A549 (cell line): ENCODE data around the gene OIP5. TPM values are rescaled to one million over a fixed set of nuclear protein-coding genes. Genes with fewer than 3 reads are reported as not detected.
"Not testable (repeated sequence)": the region's sequence is repeated elsewhere in the genome, so short reads cannot be mapped to it uniquely, and the experiment has no call there.

Experiments
- ATAC-seq, 2 experiments: fragments of 200-7000 bp in 1 of 2; fragments of >200 bp in 1 of 2; cut with Nextera tagmentation in 1 of 2; cut with Tn5 transposase in 1 of 2; 3 replicates each; pipeline versions ENCODE4 v1.8.0 to v1.9.1; 2018 to 2020; ENCODE audit warnings: mild to moderate bottlenecking in 1 of 2, moderate library complexity in 1 of 2
- CTCF ChIA-PET: fragments of 300-600 bp; sonication (Branson Sonifier 250); formaldehyde crosslinking; extraction: SDS; loops from one replicate; lab custom pipeline; 2021; ENCODE audit warnings: antibody characterized with exemption, inconsistent platforms; lab: Yijun Ruan, JAX
- POLR2A ChIA-PET: fragments of 350-600 bp; formaldehyde crosslinking; extraction: SDS; loops from one replicate; lab custom pipeline; 2021; ENCODE audit warnings: antibody characterized with exemption, inconsistent platforms; lab: Yijun Ruan, JAX
- DNase-seq, 2 experiments: peaks; one replicate each; pipeline versions ENCODE4 v3.0.0 to v3.0.0-alpha.2; 2011 to 2016; ENCODE audit warnings: low read depth in 1 of 2, low spot score in 1 of 2
- FAIRE-seq: peaks from 2 replicates; lab custom pipeline; 2011; peaks lifted over from hg19 to GRCh38; lab: Jason Lieb, UNC
- H3K27ac ChIP-seq, 2 experiments: fragments of >200 bp; sonication (Bioruptor Twin); formaldehyde crosslinking; 3 replicates each; pipeline ENCODE4 v1.5.1; 2016 to 2017
- H3K4me1 ChIP-seq: fragments of >200 bp; sonication (Bioruptor Twin); formaldehyde crosslinking; 3 replicates; pipeline ENCODE4 v1.6.1; 2016
- H3K4me2 ChIP-seq: fragments of >200 bp; sonication (Bioruptor Twin); formaldehyde crosslinking; 3 replicates; pipeline ENCODE4 v1.6.1; 2016
- H3K4me3 ChIP-seq: fragments of >200 bp; sonication (Bioruptor Twin); formaldehyde crosslinking; 3 replicates; pipeline ENCODE4 v1.5.1; 2016
- H3K9me3 ChIP-seq: fragments of >200 bp; sonication (Bioruptor Twin); formaldehyde crosslinking; 3 replicates; pipeline ENCODE4 v1.6.1; 2016
- CBX8 ChIP-seq: fragments of 200-600 bp; sonication (generic); IDR thresholded peaks from 2 replicates; pipeline ENCODE4 v1.6.1; 2016
- CEBPB ChIP-seq, 2 experiments: fragments of >200 bp in 1 of 2; sonication (Bioruptor Twin) in 1 of 2; formaldehyde crosslinking in 1 of 2; IDR thresholded peaks; 2 replicates each; pipeline ENCODE4 v1.6.1; 2012 to 2016
- EP300 ChIP-seq, 2 experiments: fragments of >200 bp; sonication (Bioruptor Twin); formaldehyde crosslinking; IDR thresholded peaks; 2 replicates in 1 of 2; 3 replicates in 1 of 2; pipeline ENCODE4 v1.6.1; 2016 to 2017
- ESRRA ChIP-seq: fragments of 150-350 bp; IDR thresholded peaks from 2 replicates; pipeline ENCODE4 v1.6.1; 2014; ENCODE audit warnings: mild to moderate bottlenecking, low read length, borderline replicate concordance
- JUNB ChIP-seq: fragments of >200 bp; sonication (Bioruptor Twin); formaldehyde crosslinking; IDR thresholded peaks from 2 replicates; pipeline ENCODE4 v1.6.1; 2016
- KDM1A ChIP-seq: fragments of 200-600 bp; sonication (generic); IDR thresholded peaks from 2 replicates; pipeline ENCODE4 v1.6.1; 2016; ENCODE audit warnings: low read depth, mild to moderate bottlenecking
- MAFK ChIP-seq: fragments of 450-650 bp; IDR thresholded peaks from 2 replicates; pipeline ENCODE4 v1.6.1; 2014; ENCODE audit not compliant: partially characterized antibody
- NFE2L2 ChIP-seq: fragments of 150-350 bp; conservative IDR thresholded peaks from 2 replicates; pipeline ENCODE4 v1.6.1; 2014; ENCODE audit warnings: low read length
- NR3C1 ChIP-seq: fragments of >200 bp; sonication (Bioruptor Twin); formaldehyde crosslinking; IDR thresholded peaks from 3 replicates; pipeline ENCODE4 v1.6.1; 2017
- POLR2AphosphoS2 ChIP-seq: conservative IDR thresholded peaks from 2 replicates; pipeline ENCODE4 v1.6.1; 2012; ENCODE audit warnings: low read length, improper control_type of control experiment, inconsistent platforms
- RFX5 ChIP-seq: fragments of 450-650 bp; IDR thresholded peaks from 2 replicates; pipeline ENCODE4 v1.7.1; 2014; ENCODE audit warnings: antibody characterized with exemption, mild to moderate bottlenecking, moderate library complexity
- ZSCAN20 ChIP-seq: fragments of 250-450 bp; sonication (Bioruptor Pico); IDR thresholded peaks from 2 replicates; pipeline ENCODE4 v1.8.0; 2022; ENCODE audit warnings: mild to moderate bottlenecking, moderate library complexity
- WGBS: methylation state at CpG from one replicate; pipeline ENCODE4 v1.1.6; 2017; ENCODE audit errors: missing lambda C conversion rate; 5-methylcytosine and 5-hydroxymethylcytosine counted together
- polyA plus RNA-seq, 4 experiments: library from polyadenylated mRNA; depleted of rRNA in 3 of 4; stranded (reverse); fragments of >200 nt; fragmentation: RNase III in 1 of 4; extraction: RNeasy Plus Mini Kit Qiagen cat#74134 plus additional on column Dnase treatment in 1 of 4; gene quantifications; 2 replicates in 3 of 4; 3 replicates in 1 of 4; pipeline ENCODE4 v1.2.3, GENCODE V29; 2011 to 2017
- TF ChIP-seq, protein P1 (sequence below): fragments of 250-450 bp; sonication (Bioruptor Pico); IDR thresholded peaks from 2 replicates; pipeline ENCODE4 v1.5.0; 2020; ENCODE audit warnings: low read depth, mild to moderate bottlenecking, moderate library complexity
- TF ChIP-seq, protein P2 (sequence below): fragments of >200 bp; sonication (Bioruptor Twin); formaldehyde crosslinking; IDR thresholded peaks from 3 replicates; pipeline ENCODE4 v1.5.1; 2016
- TF ChIP-seq, protein P3 (sequence below): IDR thresholded peaks from 2 replicates; pipeline ENCODE4 v1.6.1; 2012
- TF ChIP-seq, protein P4 (sequence below): fragments of 250-450 bp; sonication (Bioruptor Pico); IDR thresholded peaks from 2 replicates; pipeline ENCODE4 v1.5.0; 2021; ENCODE audit warnings: mild to moderate bottlenecking, moderate library complexity, borderline replicate concordance

OIP5 gene
- polyA plus RNA-seq, 2 of the 4 experiments (the other 2 are of a cell fraction), result 21.7 to 31.4 TPM

DNA sequence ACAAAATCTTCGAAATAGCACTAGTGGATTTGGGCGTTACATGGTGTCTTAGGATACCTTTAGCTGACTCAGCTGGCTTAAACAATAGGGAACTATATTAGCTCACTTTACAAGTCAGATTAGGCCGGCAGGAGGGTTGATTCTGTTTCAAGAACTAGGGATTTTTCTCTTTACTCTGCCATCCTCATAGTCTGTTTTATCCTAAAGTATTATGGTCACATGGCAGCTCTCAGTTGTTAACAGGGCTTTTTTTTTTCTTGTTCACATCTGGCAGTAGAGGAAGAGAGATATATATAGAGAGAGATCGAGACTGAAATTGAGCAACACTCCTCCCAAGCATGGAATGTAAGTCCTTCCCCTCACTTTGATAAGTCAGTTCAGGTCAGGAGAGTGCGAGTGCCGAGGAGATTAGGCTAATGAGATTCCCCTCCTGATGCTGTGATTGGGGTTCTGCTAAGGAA is 68.5 kb downstream of the OIP5 start:
- 75% methylated on average over 6 of the region's 6 CpGs for WGBS
- no peaks in the 10 kb centered on the region for H3K9me3 ChIP-seq
- FAIRE-seq (no peak), ATAC-seq (no peak), DNase-seq (no peak)
- H3K4me1 ChIP-seq, result peaks cover 35% of the 10 kb centered on the region
- H3K4me3 ChIP-seq, result no peak overlapping the region
- CTCF ChIA-PET, result interaction anchor here (2.2 kb wide), 1 partner anchor 33 kb away, joined by 5 read pairs; the partner anchor contains the start of gene CHP1
- H3K4me2 ChIP-seq, result no peak overlapping the region
- TF ChIP-seq MAFK, result peak; percentile 47
- TF ChIP-seq KDM1A, result no peak
- TF ChIP-seq, all 56 proteins: peak for 1
- POLR2A ChIA-PET, result no interaction called here
- H3K27ac ChIP-seq, result peak overlapping the region in 1 of 2 experiments; percentile 66; a peak in 4 of 6 replicates

DNA sequence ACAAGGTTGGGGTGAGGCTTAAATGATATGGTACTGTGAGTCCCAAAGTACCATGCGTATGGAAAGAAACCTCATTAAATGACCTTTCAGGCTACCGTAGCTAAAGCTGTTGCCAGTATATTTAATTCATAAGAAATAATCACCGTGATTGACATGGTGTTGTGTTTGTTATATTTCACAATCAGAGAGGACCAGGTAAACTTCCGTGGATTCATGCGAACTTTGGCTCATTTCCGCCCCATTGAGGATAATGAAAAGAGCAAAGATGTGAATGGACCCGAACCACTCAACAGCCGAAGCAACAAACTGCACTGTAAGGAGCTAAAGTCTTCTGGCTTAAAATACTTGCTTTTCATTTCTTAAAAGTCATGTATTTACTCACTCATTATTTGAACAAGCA is 69.8 kb downstream of the OIP5 start:
- Histone ChIP-seq H3K4me3 (no peak overlapping the region), H3K4me2 (no peak overlapping the region), H3K9me3 (no peaks in the 10 kb centered on the region), H3K4me1 (peaks cover 48% of the 10 kb centered on the region), H3K27ac (peak overlapping the region in 1 of 2 experiments; percentile 66; a peak in 3 of 6 replicates)
- CTCF ChIA-PET, result interaction anchor here (2.2 kb wide), 1 partner anchor 31 kb away, joined by 5 read pairs; the partner anchor contains the start of gene CHP1
- WGBS, result 88% methylated on average over 8 of the region's 8 CpGs
- ATAC-seq (no peak), DNase-seq (no peak), FAIRE-seq (no peak)
- TF ChIP-seq ZSCAN20 (CRISPR knock-in tag), result no peak
- TF ChIP-seq, protein P1, sequence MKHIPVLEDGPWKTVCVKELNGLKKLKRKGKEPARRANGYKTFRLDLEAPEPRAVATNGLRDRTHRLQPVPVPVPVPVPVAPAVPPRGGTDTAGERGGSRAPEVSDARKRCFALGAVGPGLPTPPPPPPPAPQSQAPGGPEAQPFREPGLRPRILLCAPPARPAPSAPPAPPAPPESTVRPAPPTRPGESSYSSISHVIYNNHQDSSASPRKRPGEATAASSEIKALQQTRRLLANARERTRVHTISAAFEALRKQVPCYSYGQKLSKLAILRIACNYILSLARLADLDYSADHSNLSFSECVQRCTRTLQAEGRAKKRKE (CRISPR knock-in tag), result no peak
- TF ChIP-seq CEBPB (IDR thresholded peaks at IDR 0.05), result no peak
- no peak for TF ChIP-seq CBX8
- TF ChIP-seq JUNB, result no peak
- TF ChIP-seq RFX5, result no peak
- TF ChIP-seq, protein P2, sequence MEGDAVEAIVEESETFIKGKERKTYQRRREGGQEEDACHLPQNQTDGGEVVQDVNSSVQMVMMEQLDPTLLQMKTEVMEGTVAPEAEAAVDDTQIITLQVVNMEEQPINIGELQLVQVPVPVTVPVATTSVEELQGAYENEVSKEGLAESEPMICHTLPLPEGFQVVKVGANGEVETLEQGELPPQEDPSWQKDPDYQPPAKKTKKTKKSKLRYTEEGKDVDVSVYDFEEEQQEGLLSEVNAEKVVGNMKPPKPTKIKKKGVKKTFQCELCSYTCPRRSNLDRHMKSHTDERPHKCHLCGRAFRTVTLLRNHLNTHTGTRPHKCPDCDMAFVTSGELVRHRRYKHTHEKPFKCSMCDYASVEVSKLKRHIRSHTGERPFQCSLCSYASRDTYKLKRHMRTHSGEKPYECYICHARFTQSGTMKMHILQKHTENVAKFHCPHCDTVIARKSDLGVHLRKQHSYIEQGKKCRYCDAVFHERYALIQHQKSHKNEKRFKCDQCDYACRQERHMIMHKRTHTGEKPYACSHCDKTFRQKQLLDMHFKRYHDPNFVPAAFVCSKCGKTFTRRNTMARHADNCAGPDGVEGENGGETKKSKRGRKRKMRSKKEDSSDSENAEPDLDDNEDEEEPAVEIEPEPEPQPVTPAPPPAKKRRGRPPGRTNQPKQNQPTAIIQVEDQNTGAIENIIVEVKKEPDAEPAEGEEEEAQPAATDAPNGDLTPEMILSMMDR, result no peak
- no peak for TF ChIP-seq MAFK
- TF ChIP-seq EP300 (IDR thresholded peaks at IDR 0.05), result no peak
- TF ChIP-seq ESRRA, result no peak
- no peak for TF ChIP-seq NR3C1
- TF ChIP-seq, protein P3, sequence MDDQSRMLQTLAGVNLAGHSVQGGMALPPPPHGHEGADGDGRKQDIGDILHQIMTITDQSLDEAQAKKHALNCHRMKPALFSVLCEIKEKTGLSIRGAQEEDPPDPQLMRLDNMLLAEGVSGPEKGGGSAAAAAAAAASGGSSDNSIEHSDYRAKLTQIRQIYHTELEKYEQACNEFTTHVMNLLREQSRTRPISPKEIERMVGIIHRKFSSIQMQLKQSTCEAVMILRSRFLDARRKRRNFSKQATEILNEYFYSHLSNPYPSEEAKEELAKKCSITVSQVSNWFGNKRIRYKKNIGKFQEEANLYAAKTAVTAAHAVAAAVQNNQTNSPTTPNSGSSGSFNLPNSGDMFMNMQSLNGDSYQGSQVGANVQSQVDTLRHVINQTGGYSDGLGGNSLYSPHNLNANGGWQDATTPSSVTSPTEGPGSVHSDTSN, result no peak
- no peak for TF ChIP-seq POLR2AphosphoS2
- TF ChIP-seq, protein P4, sequence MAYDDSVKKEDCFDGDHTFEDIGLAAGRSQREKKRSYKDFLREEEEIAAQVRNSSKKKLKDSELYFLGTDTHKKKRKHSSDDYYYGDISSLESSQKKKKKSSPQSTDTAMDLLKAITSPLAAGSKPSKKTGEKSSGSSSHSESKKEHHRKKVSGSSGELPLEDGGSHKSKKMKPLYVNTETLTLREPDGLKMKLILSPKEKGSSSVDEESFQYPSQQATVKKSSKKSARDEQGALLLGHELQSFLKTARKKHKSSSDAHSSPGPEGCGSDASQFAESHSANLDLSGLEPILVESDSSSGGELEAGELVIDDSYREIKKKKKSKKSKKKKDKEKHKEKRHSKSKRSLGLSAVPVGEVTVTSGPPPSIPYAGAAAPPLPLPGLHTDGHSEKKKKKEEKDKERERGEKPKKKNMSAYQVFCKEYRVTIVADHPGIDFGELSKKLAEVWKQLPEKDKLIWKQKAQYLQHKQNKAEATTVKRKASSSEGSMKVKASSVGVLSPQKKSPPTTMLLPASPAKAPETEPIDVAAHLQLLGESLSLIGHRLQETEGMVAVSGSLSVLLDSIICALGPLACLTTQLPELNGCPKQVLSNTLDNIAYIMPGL (CRISPR knock-in tag), result no peak
- TF ChIP-seq NFE2L2, result no peak
- POLR2A ChIA-PET, result no interaction called here

DNA sequence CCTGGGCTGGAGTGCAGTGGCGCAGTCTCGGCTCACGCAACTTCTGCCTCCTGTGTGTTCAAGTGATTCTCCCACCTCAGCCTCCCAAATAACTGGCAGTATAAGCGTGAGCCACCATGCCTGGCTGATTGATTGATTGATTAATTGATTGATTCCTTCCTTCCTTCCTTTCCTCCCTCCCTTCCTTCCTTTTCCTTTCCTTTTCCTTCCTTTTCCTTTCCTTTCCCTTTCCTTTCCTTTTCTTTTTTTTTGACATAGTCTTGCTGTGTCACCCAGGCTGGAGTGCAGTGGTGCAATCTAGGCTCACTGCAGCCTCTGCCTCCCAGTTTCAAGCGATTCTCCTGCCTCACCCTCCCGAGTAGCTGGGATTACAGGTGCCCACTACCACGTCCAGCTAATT is 71.5 kb downstream of the OIP5 start:
- 97% methylated on average over 7 of the region's 7 CpGs for WGBS
- ATAC-seq, FAIRE-seq, CTCF ChIA-PET, H3K9me3 ChIP-seq, H3K4me3 ChIP-seq, DNase-seq, POLR2A ChIA-PET, H3K4me2 ChIP-seq: not testable (repeated sequence)
- peaks cover 59% of the 10 kb centered on the region for H3K4me1 ChIP-seq
- peak overlapping the region; percentile 92 to 99 for H3K27ac ChIP-seq
